RKO (cell line): Measurements from ENCODE around the gene KRTAP10-1.

Experiments
- DNase-seq: peaks from one replicate; pipeline ENCODE4 v3.0.0-alpha.2; 2016; ENCODE audit warnings: low spot score

The KRTAP10-1 gene

DNA sequence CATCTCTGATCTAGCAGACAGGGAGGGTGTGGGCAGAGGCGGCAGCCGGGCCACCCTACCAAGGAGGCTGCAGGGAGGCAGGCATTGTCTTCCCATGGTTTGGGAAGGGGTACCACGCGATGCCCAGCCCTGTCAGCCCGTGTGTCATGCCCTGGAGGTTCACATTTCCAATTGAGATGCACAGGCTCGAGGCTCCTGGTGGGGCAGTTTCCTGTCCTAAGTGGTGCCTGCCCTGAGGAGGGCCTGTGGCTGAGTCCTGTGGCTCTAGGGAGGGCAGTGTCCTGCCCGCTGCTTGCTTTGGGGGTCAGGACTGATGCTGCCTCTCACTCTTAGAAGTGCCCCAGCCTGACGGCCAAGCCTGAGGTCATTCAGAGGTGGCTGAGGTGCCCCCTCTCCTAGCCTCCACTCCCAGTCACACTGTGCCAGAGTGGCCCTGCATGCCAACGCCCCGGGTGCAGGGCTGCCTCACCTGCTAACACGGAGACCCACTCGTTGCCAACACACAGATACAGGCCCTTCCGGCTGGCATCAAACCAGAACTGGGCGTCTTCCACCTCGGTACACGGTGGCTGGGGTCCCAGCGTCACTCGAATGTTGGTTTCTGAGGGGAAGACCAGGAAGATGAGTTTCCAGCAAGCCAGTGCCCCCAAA, 11.9 kb downstream of the KRTAP10-1 start:
- no peak for DNase-seq

DNA sequence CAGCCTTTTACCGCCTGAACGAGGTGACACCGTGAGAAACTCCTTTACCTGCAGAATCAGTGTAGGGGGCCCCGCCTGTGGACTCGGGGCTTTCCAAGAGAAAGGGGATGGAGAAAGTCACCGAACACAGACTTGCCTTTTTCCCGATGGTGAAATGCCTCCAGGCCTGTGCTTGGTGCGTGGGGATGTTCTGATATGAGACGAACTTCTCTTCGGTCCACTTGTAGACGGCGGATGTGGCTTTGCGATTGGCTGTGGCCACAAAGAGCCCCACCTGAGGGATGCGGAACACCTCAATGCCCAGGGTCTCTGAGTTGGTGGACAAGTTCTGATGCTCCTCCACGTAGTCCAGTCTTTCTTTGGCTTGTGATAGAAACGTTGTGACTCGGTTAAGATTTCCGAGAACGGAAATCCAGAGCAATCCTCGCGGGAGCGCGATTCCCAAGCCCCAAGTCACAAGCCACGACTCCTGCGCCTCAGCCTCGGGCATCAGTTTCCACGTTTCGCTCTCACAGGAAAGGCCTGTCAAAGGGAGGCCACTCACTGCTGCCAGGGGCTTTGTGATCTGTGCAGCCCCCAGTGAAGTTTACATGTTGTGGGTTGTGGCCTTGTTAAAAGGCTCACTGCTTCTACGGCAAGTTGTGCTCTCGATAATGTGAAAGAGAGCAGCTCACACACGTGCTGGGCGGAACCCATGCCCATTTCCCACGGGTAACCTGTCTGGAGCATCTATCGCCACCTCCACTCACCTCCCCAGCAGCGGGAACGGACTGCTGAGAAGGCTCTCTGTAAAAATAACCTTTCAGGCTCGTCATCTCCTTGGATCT, 12.6 kb downstream of the KRTAP10-1 start:
- DNase-seq = no peak

DNA sequence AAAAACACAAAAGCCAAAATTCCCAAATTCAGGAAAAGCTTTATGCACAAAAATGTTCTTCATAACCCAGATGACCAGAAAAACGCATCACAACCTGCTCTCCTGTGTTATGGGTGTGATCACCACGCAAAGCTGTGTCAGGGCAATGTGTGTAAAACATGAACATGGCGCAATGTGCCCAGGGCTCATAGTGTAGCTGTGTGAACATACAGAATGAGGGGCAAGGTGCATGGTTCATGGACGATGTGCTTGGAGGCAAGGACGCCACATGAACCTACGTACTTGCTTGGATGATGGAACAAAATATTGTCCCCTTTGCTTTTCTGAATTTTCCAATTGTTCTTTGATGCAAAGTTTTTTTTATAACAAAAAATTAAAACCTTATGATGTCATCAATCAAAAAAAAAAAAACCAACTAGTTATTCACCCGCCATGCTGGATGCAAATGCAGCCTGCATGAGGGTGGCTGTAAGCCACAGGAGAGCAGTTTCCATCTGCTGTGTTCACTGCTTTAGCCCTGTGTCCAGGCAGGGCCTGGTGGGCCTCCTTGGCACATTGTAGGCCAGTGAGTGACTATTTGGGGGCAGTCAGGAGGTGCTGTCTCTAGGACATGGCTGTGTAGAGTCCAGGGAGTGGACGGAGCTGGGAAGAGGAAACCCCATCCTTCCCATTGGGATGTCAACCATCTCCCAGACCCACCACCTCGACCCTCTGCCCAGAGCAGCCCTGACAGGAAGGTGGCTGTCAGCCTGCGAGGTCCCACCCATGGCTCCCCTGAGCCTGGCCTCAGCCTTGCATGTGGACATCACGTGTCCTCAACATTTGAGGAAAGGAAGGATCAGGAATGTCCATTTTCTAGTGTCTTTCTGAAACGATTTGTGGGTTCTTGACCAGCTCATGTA, 13.6 kb downstream of the KRTAP10-1 start:
- no peak for DNase-seq

DNA sequence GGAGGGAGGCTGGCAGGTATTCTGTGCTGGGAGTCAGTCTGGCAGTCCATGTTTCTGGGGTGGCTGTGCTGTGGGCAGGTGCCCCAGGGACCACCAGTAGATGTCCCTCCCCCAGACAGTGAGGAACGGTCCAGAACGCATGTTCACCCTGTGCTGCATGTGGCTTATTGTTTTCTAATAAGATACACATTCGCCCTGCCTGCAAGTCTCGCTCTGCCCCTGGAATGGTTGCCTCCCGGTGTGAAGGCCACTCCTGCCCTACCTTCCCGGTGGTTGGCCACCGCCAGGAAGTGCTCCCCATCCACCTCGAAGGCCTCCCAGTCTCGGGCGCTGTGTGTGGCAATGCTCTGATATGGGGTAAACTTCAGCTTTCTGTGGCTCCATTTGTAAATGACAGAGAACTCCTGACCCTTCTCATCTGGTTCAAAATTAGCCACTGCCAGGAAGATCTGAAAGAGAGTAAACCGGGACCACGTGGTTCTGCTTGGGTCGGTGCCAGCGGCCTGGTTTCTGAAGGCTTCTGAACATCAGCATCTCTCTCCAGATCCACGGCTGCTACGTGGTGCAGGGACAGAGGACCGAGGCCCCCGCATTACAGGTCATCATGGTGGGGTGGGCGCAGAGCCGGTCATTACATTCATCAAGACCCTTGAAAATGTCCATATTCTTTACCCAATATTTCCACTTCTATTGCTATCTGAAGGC, 14.5 kb downstream of the KRTAP10-1 start:
- DNase-seq = no peak

DNA sequence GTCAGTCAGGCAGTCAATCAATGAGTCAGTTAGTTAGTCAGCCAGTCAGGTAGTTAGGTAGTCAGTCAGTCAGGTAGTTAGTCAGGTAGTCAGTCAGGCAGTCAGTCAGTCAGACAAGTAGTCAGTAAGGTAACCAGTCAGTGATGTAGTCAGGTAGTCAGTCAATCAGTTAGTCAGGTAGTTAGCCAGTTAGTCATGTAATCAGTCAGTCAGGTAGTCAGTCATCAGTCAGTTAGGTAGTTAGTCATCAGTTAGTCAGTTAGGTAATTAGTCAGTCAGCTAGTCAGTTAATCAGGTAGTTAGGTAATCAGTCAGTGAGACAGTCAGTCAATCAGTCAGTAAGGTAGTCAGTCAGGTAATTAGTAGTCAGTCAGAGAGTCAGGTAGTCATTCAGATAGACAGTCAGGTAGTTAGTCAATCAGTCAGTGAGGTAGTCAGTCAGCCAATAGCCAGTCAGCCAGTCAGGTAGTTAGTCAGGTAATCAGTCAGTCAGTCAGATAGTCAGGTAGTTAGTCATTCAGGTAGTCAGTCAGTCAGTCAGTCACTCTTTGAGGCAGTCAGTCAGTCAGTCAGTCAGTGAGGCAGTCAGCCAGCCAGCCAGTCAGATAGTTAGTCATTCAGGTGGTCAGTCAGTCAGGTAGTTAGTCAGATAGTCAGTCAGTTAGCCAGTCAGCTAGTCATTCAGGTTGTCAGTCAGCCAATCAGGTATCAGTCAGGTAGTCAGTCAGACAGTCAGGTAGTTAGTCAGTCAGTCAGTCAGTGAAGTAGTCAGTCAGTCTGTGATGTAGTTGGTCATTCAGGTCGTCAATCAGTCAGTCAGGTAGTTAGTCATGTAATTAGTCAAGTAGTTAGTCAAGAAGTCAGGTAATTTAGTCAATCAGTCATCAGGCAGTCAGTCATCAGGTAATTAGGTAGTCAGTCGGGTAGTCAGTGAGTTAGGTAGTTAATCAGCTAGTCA, 15.3 kb downstream of the KRTAP10-1 start:
- peak; percentile 37 for DNase-seq

DNA sequence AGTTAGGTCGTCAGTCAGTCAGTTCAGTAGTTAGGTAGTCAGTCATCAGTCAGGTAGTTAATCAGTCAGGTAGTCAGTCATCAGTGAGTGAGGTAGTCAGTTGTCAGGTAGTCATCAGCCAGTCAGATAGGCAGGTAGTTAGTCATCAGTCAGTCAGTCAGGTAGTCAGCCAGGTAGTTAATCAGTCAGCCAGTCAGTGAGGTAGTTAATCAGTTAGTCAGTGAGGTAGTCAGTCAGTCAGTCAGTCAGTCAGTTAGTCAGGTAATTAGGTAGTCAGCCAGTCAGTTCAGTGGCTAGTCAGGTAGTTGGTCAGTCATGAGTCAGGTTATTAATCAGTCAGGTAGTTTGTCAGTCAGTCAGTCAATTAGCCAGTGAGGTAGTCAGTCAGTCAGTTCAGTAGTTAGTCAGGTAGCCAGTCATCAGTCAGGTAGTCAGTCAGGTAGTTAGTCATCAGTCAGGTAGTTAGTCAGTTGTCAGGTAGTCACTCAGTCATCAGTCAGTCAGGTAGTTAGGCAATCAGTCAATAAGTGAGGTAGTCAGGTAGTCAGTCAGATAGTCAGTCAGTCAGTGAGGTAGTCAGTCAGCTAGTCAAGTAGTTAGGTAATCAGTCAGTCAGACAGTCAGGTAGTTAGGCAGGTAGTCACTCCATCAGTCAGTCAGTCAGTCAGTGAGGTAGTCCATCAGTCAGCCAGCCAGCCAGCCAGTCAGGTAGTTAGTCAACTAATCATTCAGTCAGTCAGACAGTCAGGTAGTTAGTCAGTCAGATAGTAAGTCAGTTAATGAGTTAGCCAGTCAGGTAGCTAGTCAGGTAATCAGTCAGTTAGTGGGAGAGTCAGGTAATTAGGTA, 16.2 kb downstream of the KRTAP10-1 start:
- DNase-seq = peak; percentile 62

DNA sequence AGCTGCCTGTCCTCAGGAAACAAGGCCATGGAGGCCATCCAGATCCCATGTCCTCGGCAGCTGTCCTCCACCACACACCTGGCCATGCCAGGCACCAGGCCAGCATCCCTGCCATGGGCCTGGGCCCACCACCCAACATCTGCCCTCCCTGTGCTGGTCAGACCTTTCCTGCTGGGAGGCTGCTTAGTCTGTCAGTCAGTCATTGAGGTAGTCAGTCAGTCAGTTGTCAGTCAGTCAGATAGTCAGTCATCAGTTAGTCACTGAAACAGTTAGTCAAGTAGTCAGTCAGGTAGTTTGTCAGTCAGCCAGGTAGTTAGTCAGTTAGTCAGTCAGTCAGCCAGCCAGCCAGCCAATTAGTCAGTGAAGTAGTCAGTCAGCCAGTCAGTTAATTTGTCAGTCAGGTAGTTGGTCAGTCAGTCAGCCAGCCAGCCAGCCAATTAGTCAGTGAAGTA, 17.2 kb downstream of the KRTAP10-1 start:
- DNase-seq = peak; percentile 71

DNA sequence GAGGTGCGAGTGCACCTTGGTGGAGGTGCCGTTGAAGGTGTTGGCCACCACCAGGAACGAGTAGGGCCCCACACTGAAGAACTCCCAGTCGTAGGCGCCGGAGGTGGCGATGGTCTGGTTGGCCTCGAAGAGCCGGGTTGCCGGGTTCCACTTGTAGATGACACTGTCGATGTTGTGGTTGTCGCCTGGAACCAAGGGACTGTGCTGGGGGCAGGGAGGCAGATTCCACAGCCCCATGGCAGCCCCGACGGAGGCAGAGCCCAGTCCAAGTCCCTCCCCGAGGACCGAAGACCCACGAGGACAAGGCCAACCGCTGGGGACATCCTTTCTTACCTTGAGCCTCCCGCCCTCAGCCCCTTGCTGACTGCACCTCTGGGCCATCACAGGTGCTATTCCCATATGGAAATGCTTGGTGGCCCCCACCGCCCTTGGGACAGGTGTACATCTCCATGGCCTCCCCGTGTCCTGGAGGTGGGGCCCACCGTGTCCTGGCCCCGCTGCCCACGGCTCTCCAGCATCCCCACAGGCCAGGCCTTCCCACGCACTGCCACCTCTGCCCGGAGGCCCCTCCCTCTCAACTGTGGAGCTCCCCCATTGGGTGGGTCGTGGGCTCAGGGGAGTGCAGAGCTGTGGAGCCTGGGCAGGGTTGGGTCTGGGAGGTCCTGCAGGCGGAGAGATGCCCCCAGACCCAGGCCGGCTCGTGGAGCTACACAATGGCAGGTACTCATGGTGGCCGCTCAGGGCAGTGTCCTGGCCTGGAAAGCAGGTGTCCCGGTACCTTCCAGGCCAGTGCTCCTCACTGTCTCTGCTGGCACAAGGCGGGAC, 17.9 kb downstream of the KRTAP10-1 start:
- DNase-seq = no peak

DNA sequence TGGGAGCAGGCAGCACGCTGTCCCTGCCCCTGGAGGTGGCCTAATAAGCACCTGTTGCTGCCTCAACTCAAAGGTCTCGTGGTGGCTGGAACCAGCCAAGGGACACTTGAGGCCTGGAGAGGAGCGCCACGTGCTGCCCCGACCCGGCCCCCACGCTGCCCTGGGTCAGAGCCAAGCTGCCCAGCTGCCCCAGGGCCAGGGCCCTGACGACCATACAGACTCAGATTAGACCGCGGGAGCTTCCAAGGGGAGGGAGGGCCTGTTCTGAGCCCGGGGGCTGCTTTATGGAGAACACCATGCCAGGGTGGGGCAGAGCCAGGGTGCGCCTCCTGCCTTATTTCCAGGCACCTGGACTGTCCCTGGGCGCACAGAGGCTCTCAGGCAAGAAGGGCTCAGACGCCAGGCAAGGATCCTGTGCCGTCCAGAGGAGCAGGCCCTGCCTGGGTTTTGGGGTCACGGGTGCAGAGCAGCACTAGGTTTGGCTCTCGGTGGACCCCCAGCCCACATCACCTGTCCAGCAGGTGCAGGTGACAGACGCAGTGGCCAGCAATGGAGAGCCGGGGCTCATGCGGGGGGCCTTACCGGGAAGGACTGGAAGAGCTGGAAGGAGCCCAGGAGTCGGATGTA, 18.6 kb downstream of the KRTAP10-1 start:
- no peak for DNase-seq

DNA sequence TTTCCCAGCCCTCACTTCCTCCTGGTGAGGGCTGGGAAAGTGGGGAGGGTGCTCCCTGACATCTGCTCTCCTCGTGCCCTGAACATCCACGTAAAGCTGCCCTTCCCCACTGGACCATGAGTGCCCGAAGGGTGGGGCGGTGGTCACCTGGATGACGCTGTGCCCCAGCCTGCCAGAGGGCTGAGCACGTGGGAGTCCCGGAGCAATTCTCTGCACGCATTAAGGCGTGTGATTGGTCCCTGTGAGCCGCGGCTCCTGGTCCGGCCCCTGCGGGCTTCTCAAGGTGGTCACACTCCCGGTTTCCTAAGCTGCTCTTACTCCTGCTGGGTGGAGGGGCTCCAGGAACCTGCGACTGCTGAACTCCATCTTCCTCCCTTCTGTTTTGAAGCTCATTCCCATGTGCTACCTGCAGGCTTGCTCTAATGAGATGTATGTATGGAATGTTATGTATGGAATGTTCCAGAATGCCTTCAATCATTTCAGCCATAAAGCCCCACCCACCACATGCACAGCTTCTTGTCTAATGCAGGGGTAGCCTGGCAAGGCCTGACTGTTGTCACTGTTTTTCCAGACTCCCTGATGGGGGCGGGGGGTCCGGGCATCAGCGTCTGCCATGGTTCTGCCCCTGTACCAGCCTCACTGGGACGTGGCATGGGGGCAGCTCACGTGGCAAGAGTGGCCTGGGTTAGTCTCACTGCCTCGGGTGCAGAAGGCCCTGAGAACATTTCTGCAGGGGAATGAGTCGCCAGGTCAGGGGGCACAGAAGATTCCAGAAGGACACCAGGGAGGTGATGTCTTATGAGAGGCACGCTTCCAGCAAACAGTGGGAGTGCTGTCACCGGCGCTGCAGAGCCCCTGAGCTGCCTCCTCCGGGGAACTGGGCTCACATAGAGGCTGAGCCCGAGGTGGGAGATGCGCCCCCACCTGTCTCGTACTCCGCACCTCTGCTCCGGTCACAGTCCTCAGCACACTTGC, 19.4 kb downstream of the KRTAP10-1 start:
- no peak for DNase-seq

DNA sequence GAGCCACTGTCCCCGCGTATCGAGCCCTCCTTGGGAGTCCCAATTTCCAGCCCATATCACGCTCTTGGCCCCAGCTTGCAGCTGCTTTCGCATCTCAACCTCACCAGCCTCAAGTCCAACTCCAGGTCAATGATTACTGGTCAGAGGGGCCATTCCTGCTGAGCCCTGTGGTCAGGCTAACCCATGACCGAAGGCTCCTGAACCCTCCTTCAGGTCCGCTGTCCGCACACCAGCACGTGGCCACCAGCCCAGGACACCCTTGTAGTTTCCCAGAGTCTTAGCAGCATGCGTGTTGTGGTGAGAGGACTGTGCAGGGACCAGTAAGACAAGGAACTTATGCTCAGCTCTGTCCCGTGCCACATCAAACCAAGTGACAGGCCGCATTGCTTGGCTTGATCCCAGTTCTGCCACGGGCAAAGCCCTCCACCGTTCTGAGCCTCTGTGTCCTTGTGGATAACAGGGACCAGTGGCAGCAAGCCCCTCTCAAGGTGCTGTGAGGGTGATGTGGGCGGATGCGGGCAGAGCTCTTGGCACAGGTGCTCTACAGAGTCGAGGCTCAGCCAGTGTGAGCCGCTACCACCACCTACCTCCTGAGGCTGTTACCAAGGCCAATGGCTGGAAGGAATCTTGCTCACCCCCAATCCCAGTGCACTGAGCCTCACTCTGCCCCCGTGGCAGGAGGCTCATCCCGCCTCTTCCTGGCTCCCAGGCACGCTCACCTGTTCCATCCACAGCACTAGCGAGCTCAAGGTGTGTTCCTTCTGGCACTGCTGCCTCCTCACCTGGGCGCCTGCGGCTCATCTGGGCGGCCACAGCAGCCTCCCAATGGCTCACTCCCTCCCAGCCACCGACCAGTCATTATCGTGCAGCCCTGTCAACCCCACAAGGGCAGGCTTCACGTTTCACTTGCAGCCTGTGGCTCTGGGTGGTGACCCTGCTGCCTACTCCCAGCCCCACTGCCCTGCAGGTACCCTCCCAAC, 20.4 kb downstream of the KRTAP10-1 start:
- no peak for DNase-seq

DNA sequence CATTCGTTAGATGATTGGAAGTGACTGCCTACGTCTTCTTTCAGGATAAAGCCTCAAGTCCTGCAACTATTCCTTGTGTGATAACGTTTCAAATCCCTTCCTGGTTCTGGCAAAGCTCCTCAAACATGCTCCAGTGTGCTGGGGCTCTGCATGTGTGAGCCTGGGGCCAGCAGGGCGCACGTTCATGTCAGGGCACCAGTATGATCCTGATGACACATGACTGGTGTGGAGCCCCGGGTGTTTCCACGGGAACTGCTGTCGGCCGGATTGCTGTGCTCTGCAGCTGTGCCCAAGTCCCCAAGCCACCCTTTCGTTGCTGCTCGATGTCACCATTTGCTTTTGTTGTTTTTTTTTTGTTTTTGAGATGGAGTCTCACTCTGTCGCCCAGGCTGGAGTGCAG, 21.3 kb downstream of the KRTAP10-1 start:
- no peak for DNase-seq

DNA sequence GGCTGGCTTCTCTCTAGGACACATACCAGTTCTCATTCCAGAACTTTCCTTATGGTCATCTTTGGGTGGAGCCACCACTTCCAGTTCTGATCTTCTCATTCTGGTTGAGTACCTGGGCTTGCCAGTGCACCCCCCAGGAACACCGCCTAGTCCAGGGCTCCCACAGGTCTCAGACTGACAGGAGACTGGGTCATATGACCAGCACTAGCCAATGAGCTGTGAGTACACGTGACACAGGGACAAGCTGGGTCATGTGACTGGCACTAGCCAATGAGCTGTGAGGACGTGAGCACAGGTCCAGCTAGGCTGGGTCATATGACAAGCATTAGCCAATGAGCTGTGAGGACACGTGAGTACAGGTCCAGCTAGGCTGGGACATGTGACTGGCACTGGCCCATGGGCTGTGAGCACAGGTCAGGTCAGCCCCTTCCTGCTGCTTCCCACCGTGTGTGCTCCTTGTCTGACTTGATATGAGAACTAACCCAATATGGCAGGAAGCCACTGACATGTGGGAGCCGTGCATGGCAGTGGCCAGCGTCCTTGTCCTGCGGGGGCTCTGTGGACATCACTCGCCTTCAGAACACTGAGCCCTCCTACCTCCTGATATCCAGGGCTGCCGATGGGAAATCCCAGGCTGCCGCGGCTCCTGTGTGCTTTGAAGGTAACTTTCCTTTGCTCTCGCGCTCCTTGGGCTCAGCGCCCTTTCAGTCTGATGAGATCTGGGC, 22.7 kb downstream of the KRTAP10-1 start:
- peak; percentile 96 for DNase-seq

DNA sequence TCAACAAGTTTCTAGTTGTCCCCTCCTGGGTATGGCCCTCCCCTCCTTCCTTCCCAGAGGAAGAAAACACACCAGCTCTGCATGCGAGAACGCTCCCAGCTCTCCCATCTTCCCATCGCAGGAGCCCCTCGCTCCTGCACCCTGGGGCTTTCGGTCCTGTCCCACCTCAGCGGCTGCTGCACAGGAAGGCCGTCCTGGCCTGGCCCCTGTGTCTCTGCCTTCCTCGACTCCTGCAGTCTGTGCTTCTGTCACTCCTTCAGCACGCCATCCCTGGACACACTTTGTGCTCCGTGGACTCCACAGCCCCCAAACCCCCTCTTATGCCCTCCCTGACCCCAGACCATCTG, 23.2 kb downstream of the KRTAP10-1 start:
- DNase-seq = no peak

DNA sequence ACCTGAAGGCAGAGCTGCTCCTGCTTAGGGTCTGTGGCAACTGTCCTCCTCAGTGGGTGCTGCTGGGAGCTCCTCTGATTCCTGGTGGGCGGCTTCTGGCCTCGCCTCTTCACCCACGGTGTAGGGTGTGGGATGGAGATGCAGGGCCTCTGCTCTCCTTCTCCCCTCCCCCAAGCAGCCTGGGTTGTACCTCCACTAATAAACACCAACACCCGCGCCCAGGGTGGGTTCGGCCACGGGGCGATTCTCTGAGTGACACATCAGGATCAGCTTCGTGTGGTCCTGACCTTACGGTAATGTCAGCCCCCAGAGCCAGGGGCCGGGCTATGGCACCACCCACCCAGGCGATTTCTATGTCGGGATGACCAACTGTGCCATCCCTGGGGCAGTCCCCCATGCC, 23.7 kb downstream of the KRTAP10-1 start:
- no peak for DNase-seq
